Measurements from ENCODE around the gene EXD3. TPM values are rescaled to one million over a fixed set of nuclear protein-coding genes. Genes with fewer than 3 reads are reported as not detected.

Gene EXD3
- total and polyA plus RNA-seq, 2 of the 4 experiments (the other 2 are of a cell fraction), result 1.1 to 7.4 TPM

GRCh38 chr9:137383784-137384756, 38.9 kb downstream of the EXD3 start:
- no peak overlapping the region for H3K4me2 ChIP-seq (ENCODE audit: low read depth, low read length)
- H2AK5ac ChIP-seq (ENCODE audit: low read depth, low read length), result peak overlapping the region; percentile 28
- no peaks in the 10 kb centered on the region for H3K9me3 ChIP-seq (ENCODE audit: control insufficient read depth, insufficient read depth, low read length)
- CTCF ChIA-PET, result no interaction called here
- no peaks in the 10 kb centered on the region for H3K27me3 ChIP-seq (ENCODE audit: control insufficient read depth, insufficient read depth, low read length)
- 68% methylated on average over 12 of the region's 39 CpGs; no CpG with 5 or more reads in 1 of the 2 experiments for WGBS, 2 experiments (ENCODE audit: extremely low coverage in 2 of 2, insufficient read length in 1 of 2)
- no peak overlapping the region for H3K27ac ChIP-seq (ENCODE audit: insufficient read depth, low read length)
- no peak overlapping the region for H2BK15ac ChIP-seq (ENCODE audit: low read depth, low read length)
- POLR2A ChIA-PET (ENCODE audit: unreplicated experiment), result no interaction called here
- H3K23ac ChIP-seq (ENCODE audit: low read depth, low read length), result no peak overlapping the region
- no peak overlapping the region for H4K91ac ChIP-seq (ENCODE audit: insufficient read depth, low read depth, low read length)
- ATAC-seq (ENCODE audit: low read depth) (peak; percentile 95), DNase-seq (peak; percentile 83)
- H3K9me1 ChIP-seq (ENCODE audit: insufficient read depth, low read length), result no peaks in the 10 kb centered on the region
- H2AFZ ChIP-seq (replicated peaks; ENCODE audit: low read length, poor library complexity), result peak overlapping the region; percentile 33
- no peak overlapping the region for H3K9ac ChIP-seq (ENCODE audit: low read depth, low read length)
- peak overlapping the region; percentile 50 for H2AK9ac ChIP-seq (replicated peaks; ENCODE audit: low read depth, low read length, poor library complexity)
- no peak overlapping the region for H3K4me3 ChIP-seq (ENCODE audit: insufficient read depth, low read depth, low read length)
- no peak overlapping the region for H3K56ac ChIP-seq (ENCODE audit: extremely low read depth, insufficient read depth, low read length)
- H3K4ac ChIP-seq (ENCODE audit: low read depth, low read length), result no peak overlapping the region
- BruUV-seq (replicated peaks), result no TSS peak
- no peak overlapping the region for H2BK20ac ChIP-seq (ENCODE audit: low read depth, low read length)
- TF ChIP-seq MAZ (IDR thresholded peaks at IDR 0.05; ENCODE audit: borderline replicate concordance, low read depth, low read length) (no peak), FOS (IDR thresholded peaks at IDR 0.05; ENCODE audit: low read depth, low read length) (0 out of 2 replicates have a peak, but pooled peaks have one; percentile 23), MAFK (IDR thresholded peaks at IDR 0.05; ENCODE audit: low read depth, low read length) (no peak), MXI1 (IDR thresholded peaks at IDR 0.05; ENCODE audit: borderline replicate concordance, low read depth, low read length) (peak; percentile 50; the same call in 1 of the 2 replicates), BHLHE40 (IDR thresholded peaks at IDR 0.05; ENCODE audit: low read depth, low read length) (peak; percentile 36; the same call in 1 of the 2 replicates)
- TF ChIP-seq, protein P1, sequence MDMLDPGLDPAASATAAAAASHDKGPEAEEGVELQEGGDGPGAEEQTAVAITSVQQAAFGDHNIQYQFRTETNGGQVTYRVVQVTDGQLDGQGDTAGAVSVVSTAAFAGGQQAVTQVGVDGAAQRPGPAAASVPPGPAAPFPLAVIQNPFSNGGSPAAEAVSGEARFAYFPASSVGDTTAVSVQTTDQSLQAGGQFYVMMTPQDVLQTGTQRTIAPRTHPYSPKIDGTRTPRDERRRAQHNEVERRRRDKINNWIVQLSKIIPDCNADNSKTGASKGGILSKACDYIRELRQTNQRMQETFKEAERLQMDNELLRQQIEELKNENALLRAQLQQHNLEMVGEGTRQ (IDR thresholded peaks at IDR 0.05; ENCODE audit: low read depth, low read length), result peak; percentile 83
- H2BK5ac ChIP-seq (ENCODE audit: low read depth, low read length, poor library complexity, severe bottlenecking), result no peak overlapping the region
- no peak overlapping the region for H4K8ac ChIP-seq (ENCODE audit: low read depth in 2 of 2, low read length in 2 of 2)
- no peak overlapping the region for H3K18ac ChIP-seq (ENCODE audit: low read depth, low read length)
- no peak overlapping the region for H3K14ac ChIP-seq (replicated peaks; ENCODE audit: low read depth, low read length)
- H4K20me1 ChIP-seq (ENCODE audit: insufficient read depth, low read length), result no peaks in the 10 kb centered on the region; the same call in 1 of the 2 replicates
- peaks cover 5% of the 10 kb centered on the region; the same call in 1 of the 2 replicates for H3K4me1 ChIP-seq (ENCODE audit: control insufficient read depth, insufficient read depth, low read length)
- no peak overlapping the region for H2BK120ac ChIP-seq (ENCODE audit: low read depth, low read length)
- dilution Hi-C loops (cut with HindIII; ENCODE audit: low sequenced_read_pairs, unreplicated experiment), result no loop called here
- H4K5ac ChIP-seq (ENCODE audit: low read depth, low read length), result no peak overlapping the region
- in situ Hi-C loops (cut with MboI; ENCODE audit: low sequenced_read_pairs), result no loop called here
- H3K36me3 ChIP-seq (ENCODE audit: control insufficient read depth, insufficient read depth, low read length), result no peaks in the 10 kb centered on the region
- intact Hi-C loops (cut with micrococcal nuclease), result no loop called here
- no peaks in the 10 kb centered on the region for H3K79me1 ChIP-seq (ENCODE audit: low read depth in 1 of 2, low read length in 2 of 2)

Measured in IMR-90 (cell line).